Osteoblast (primary cell): ENCODE data around the gene KCNQ4. TPM values are rescaled to one million over a fixed set of nuclear protein-coding genes. Genes with fewer than 3 reads are reported as not detected.

Experiments used
- DNase-seq: peaks from one replicate; pipeline ENCODE4 v3.0.0; 2011; ENCODE audit warnings: low spot score, mixed read lengths; ENCODE audit not compliant: insufficient read length; ENCODE audit errors: missing footprints
- H2AFZ ChIP-seq: 2 replicates; pipeline ENCODE4 v1.6.0; 2011; ENCODE audit warnings: mild to moderate bottlenecking, low read length
- H3K27ac ChIP-seq: 2 replicates; pipeline ENCODE4 v1.5.1; 2011; ENCODE audit warnings: mild to moderate bottlenecking, low read depth, low read length, moderate library complexity
- H3K27me3 ChIP-seq: 2 replicates; pipeline ENCODE4 v1.6.0; 2012; ENCODE audit warnings: mild to moderate bottlenecking, control low read depth, inconsistent platforms, low read length, moderate library complexity; ENCODE audit not compliant: insufficient read depth
- H3K36me3 ChIP-seq: 2 replicates; pipeline ENCODE4 v1.5.1; 2011; ENCODE audit warnings: mild to moderate bottlenecking, low read length, control low read depth, moderate library complexity; ENCODE audit not compliant: insufficient read depth
- H3K4me1 ChIP-seq: 2 replicates; pipeline ENCODE4 v1.5.1; 2011; ENCODE audit warnings: mild to moderate bottlenecking, low read length, control low read depth, moderate library complexity; ENCODE audit not compliant: insufficient read depth
- H3K4me2 ChIP-seq: 2 replicates; pipeline ENCODE4 v1.6.0; 2011; ENCODE audit warnings: mild to moderate bottlenecking, low read length; ENCODE audit not compliant: insufficient read depth
- H3K4me3 ChIP-seq: fragments of 200-600 bp; sonication (generic); 3 replicates; pipeline ENCODE4 v1.5.1; 2012; ENCODE audit warnings: mild to moderate bottlenecking, low read length, inconsistent platforms; ENCODE audit not compliant: insufficient read depth
- H3K79me2 ChIP-seq: 2 replicates; pipeline ENCODE4 v1.6.0; 2012; ENCODE audit warnings: mild to moderate bottlenecking, low read length, control low read depth, inconsistent platforms; ENCODE audit not compliant: insufficient read depth
- H3K9me3 ChIP-seq: 2 replicates; pipeline ENCODE4 v1.5.1; 2011; ENCODE audit warnings: low read depth, low read length, control low read depth
- H4K20me1 ChIP-seq: 2 replicates; pipeline ENCODE4 v1.6.0; 2012; ENCODE audit warnings: mild to moderate bottlenecking, low read length, control low read depth; ENCODE audit not compliant: insufficient read depth
- CTCF ChIP-seq: IDR thresholded peaks from 2 replicates; pipeline ENCODE4 v1.5.1; 2011; ENCODE audit warnings: mild to moderate bottlenecking, low read depth, low read length, moderate library complexity; ENCODE audit errors: extremely low read depth
- total RNA-seq: library from RNA; depleted of rRNA; stranded (reverse); fragments of >200 nt; gene quantifications from 2 replicates; pipeline ENCODE4 v1.2.3, GENCODE V29; 2012

The KCNQ4 gene
- total RNA-seq, 1 donor: not detected

GRCh38 chr1:40746344-40747090 is 37.1 kb upstream of the KCNQ4 start:
- Histone ChIP-seq H3K36me3 (peaks cover 30% of the 10 kb centered on the region), H3K4me2 (no peak overlapping the region), H3K9me3 (no peaks in the 10 kb centered on the region), H2AFZ (no peak overlapping the region), H3K27ac (no peak overlapping the region), H3K79me2 (peaks cover 15% of the 10 kb centered on the region), H3K4me3 (no peak overlapping the region), H3K4me1 (peaks cover 14% of the 10 kb centered on the region), H3K27me3 (no peaks in the 10 kb centered on the region), H4K20me1 (peaks cover 3% of the 10 kb centered on the region)
- no peak for DNase-seq
- TF ChIP-seq CTCF: no peak

- peaks cover 3% of the 10 kb centered on the region for H4K20me1 ChIP-seq
- peaks cover 9% of the 10 kb centered on the region for H3K79me2 ChIP-seq
- DNase-seq: no peak
These were observed 34.5 kb upstream of the KCNQ4 start for GRCh38 chr1:40748841-40749718.

GRCh38 chr1:40749817-40750216 is 33.8 kb upstream of the KCNQ4 start:
- no peaks in the 10 kb centered on the region for H3K9me3 ChIP-seq
- H3K4me1 ChIP-seq: peaks cover 12% of the 10 kb centered on the region
- H3K36me3 ChIP-seq: peaks cover 40% of the 10 kb centered on the region
- H2AFZ ChIP-seq: no peak overlapping the region
- no peaks in the 10 kb centered on the region for H3K27me3 ChIP-seq
- no peak overlapping the region for H3K4me2 ChIP-seq
- DNase-seq: no peak
- no peak for TF ChIP-seq CTCF
- peak overlapping the region; percentile 27 for H3K27ac ChIP-seq
- peaks cover 7% of the 10 kb centered on the region for H3K79me2 ChIP-seq
- no peak overlapping the region for H3K4me3 ChIP-seq
- peaks cover 3% of the 10 kb centered on the region for H4K20me1 ChIP-seq

More at GRCh38 chr1:40748841-40749718, 34.5 kb upstream of the KCNQ4 start:
- no peaks in the 10 kb centered on the region for H3K27me3 ChIP-seq
- peaks cover 33% of the 10 kb centered on the region for H3K36me3 ChIP-seq
- no peak overlapping the region for H3K4me3 ChIP-seq
- no peak overlapping the region for H3K4me2 ChIP-seq
- H3K4me1 ChIP-seq: peaks cover 14% of the 10 kb centered on the region
- H3K9me3 ChIP-seq: no peaks in the 10 kb centered on the region
- no peak overlapping the region for H2AFZ ChIP-seq
- no peak for TF ChIP-seq CTCF
- no peak overlapping the region for H3K27ac ChIP-seq

DNA sequence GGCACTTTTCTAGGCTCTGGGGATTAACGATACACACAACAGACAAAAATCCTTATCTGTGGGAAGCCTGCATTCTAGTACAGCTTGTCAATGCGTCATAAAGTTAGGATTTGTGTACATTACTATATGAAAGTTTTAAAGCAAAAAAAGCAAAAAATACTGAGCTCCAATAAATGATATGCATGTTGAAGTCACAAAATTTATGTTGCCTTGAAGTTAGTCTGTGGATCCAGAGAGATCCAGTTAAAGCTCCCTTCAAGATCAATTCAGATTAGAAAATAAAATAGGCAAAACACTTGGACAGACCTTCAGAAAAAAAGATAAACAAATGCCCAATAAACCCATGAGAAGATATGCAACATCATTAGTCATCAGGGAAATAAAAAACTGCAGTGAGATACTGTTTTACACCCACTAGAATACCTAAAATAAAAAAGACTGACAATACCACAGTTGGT is 33.1 kb upstream of the KCNQ4 start:
- Histone ChIP-seq H3K27ac (peak overlapping the region; percentile 27), H3K4me2 (no peak overlapping the region), H2AFZ (no peak overlapping the region), H3K79me2 (peaks cover 7% of the 10 kb centered on the region), H3K9me3 (no peaks in the 10 kb centered on the region), H4K20me1 (no peaks in the 10 kb centered on the region), H3K4me1 (peaks cover 8% of the 10 kb centered on the region), H3K27me3 (no peaks in the 10 kb centered on the region), H3K36me3 (peaks cover 44% of the 10 kb centered on the region), H3K4me3 (no peak overlapping the region)
- no peak for DNase-seq
- no peak for TF ChIP-seq CTCF
